K562 (cell line): Measurements from ENCODE around the gene LRP1. TPM values are rescaled to one million over a fixed set of nuclear protein-coding genes. Genes with fewer than 3 reads are reported as not detected.

Source experiments
- ATAC-seq: fragments of 200-7000 bp; cut with Tn5 transposase; 3 replicates; pipeline ENCODE4 v1.9.1; 2020; ENCODE audit warnings: moderate library complexity
- BruUV-seq: library from RNA; stranded (reverse); fragments of 400-500 nt; replicated peaks from 2 replicates; lab custom pipeline; 2021; lab: Mats Ljungman, UMichigan
- CTCF ChIA-PET: fragments of 300-600 bp; formaldehyde crosslinking; extraction: SDS; loops from one replicate; lab custom pipeline; 2021; ENCODE audit warnings: low intra/inter-chr PET ratio; lab: Yijun Ruan, JAX
- POLR2A ChIA-PET: fragments of 300-600, 350-650 bp; sonication (Branson Sonifier 250); formaldehyde crosslinking; extraction: SDS; loops from one replicate; lab custom pipeline; 2021; ENCODE audit warnings: antibody characterized with exemption, inconsistent platforms; lab: Yijun Ruan, JAX
- DNase-seq, 4 experiments: peaks; one replicate each; pipeline versions ENCODE4 v3.0.0 to v3.0.0-alpha.2; 2011 to 2018; ENCODE audit warnings: low spot score in 3 of 4, mixed read lengths in 3 of 4; ENCODE audit errors: extremely low read depth in 1 of 4
- FAIRE-seq: peaks from 2 replicates; lab custom pipeline; 2011; peaks lifted over from hg19 to GRCh38; lab: Jason Lieb, UNC
- H2AFZ ChIP-seq: 2 replicates; pipeline ENCODE4 v1.6.0; 2011; ENCODE audit warnings: low read depth, low read length, control low read depth, inconsistent platforms
- H3K27ac ChIP-seq: fragments of 200-600 bp; 3 replicates; pipeline ENCODE4 v1.8.0; 2011; ENCODE audit warnings: low read depth, mild to moderate bottlenecking, control low read depth, inconsistent platforms, low read length, moderate library complexity, mixed read lengths; ENCODE audit errors: extremely low read depth
- H3K27me3 ChIP-seq, 2 experiments: fragments of 300-600 bp in 1 of 2; 2 replicates in 1 of 2; 3 replicates in 1 of 2; pipeline versions ENCODE4 v1.6.0 to v1.8.0; 2011; ENCODE audit warnings: inconsistent platforms in 2 of 2, low read length in 2 of 2, mild to moderate bottlenecking in 1 of 2, mixed read lengths in 1 of 2, moderate library complexity in 1 of 2; ENCODE audit not compliant: control insufficient read depth in 2 of 2, insufficient read depth in 2 of 2
- H3K36me3 ChIP-seq: fragments of 300-600 bp; 3 replicates; pipeline ENCODE4 v1.8.0; 2011; ENCODE audit warnings: mild to moderate bottlenecking, low read length, inconsistent platforms; ENCODE audit not compliant: control insufficient read depth, insufficient read depth
- H3K4me1 ChIP-seq, 2 experiments: fragments of 200-600 bp in 1 of 2; replicated peaks in 1 of 2; 2 replicates in 1 of 2; 3 replicates in 1 of 2; pipeline versions ENCODE4 v1.5.1 to v1.8.0; 2011; ENCODE audit warnings: inconsistent platforms in 2 of 2, low read length in 2 of 2, mild to moderate bottlenecking in 1 of 2, mixed read lengths in 1 of 2, moderate library complexity in 1 of 2; ENCODE audit not compliant: control insufficient read depth in 2 of 2, insufficient read depth in 2 of 2
- H3K4me2 ChIP-seq: 2 replicates; pipeline ENCODE4 v1.6.1; 2011; ENCODE audit warnings: low read length, control low read depth, inconsistent platforms, mixed read lengths; ENCODE audit not compliant: insufficient read depth
- H3K4me3 ChIP-seq: fragments of 200-600 bp; sonication (generic), shearing (Covaris generic); 2 replicates; pipeline ENCODE4 v1.5.1; 2016; ENCODE audit warnings: control low read depth, inconsistent platforms
- H3K79me2 ChIP-seq: fragments of 200-600 bp; 3 replicates; pipeline ENCODE4 v1.8.0; 2011; ENCODE audit warnings: low read length, inconsistent platforms; ENCODE audit not compliant: control insufficient read depth, insufficient read depth
- H3K9ac ChIP-seq, 2 experiments: 2 replicates each; pipeline versions ENCODE4 v1.6.0 to v1.6.1; 2011; ENCODE audit warnings: low read depth in 2 of 2, low read length in 2 of 2, control low read depth in 1 of 2, inconsistent platforms in 1 of 2, mild to moderate bottlenecking in 1 of 2, mixed read lengths in 1 of 2; ENCODE audit not compliant: insufficient read depth in 1 of 2
- H3K9me1 ChIP-seq: one replicate; pipeline ENCODE4 v1.6.0; 2011; ENCODE audit warnings: inconsistent platforms, mild to moderate bottlenecking, low read length, moderate library complexity; ENCODE audit not compliant: control insufficient read depth, insufficient read depth
- H3K9me3 ChIP-seq: replicated peaks from 2 replicates; pipeline ENCODE4 v1.5.1; 2011; ENCODE audit warnings: low read depth, low read length, inconsistent platforms; ENCODE audit not compliant: control insufficient read depth, insufficient read depth
- H4K20me1 ChIP-seq: replicated peaks from 2 replicates; pipeline ENCODE4 v1.6.1; 2011; ENCODE audit warnings: low read length, inconsistent platforms, mixed read lengths; ENCODE audit not compliant: control insufficient read depth, insufficient read depth
- FOXJ3 ChIP-seq: sonication (generic); formaldehyde crosslinking; IDR thresholded peaks from 2 replicates; pipeline ENCODE4 v1.4.0; 2020; ENCODE audit warnings: mild to moderate bottlenecking, missing genetic modification reagents
- GABPB1 ChIP-seq: sonication (generic); formaldehyde crosslinking; IDR thresholded peaks from 2 replicates; pipeline ENCODE4 v1.8.0; 2022; ENCODE audit warnings: mild to moderate bottlenecking, missing genetic modification reagents
- PHF21A ChIP-seq: fragments of 450-650 bp; IDR thresholded peaks from 2 replicates; pipeline ENCODE4 v1.6.1; 2017; ENCODE audit warnings: low read depth, borderline replicate concordance
- RBM15 ChIP-seq: fragments of 200-400 bp; formaldehyde crosslinking; IDR thresholded peaks from 2 replicates; pipeline ENCODE4 v1.6.1; 2018; ENCODE audit warnings: mild to moderate bottlenecking, low read length, moderate library complexity; ENCODE audit not compliant: insufficient read depth
- SMAD4 ChIP-seq: fragments of 250-450 bp; sonication (Bioruptor Pico); conservative IDR thresholded peaks from 2 replicates; pipeline ENCODE4 v1.8.0; 2021; ENCODE audit warnings: inconsistent platforms, mild to moderate bottlenecking, moderate library complexity
- WGBS: fragments of 100-300 bp; shearing (Covaris generic); methylation state at CpG from one replicate; pipeline ENCODE4 v1.1.6; 2016; ENCODE audit warnings: low coverage, mixed read lengths; ENCODE audit not compliant: insufficient coverage; ENCODE audit errors: missing lambda C conversion rate; 5-methylcytosine and 5-hydroxymethylcytosine counted together
- in situ Hi-C: fragments of 300-500 bp; cut with MboI; formaldehyde crosslinking; loops from 4 replicates; pipeline ENCODE4 v1.15.0; 2018; ENCODE audit warnings: inconsistent platforms, mixed read lengths
- intact Hi-C: fragments of 100-400 bp; cut with micrococcal nuclease; formaldehyde crosslinking; loops from 2 replicates; pipeline ENCODE4 v1.14.2; 2022
- polyA plus RNA-seq, 8 experiments: library from polyadenylated mRNA; depleted of rRNA in 4 of 8; stranded (reverse) in 5 of 8; unstranded in 3 of 8; fragments of >200 nt; fragmentation: Nextera tagmentation in 2 of 8; fragmentation: Illumina TruSeq in 1 of 8; extraction: Ambion mirVana in 2 of 8; extraction: Trizol in 1 of 8; gene quantifications; 2 replicates each; pipeline versions ENCODE4 v1.2.1 to v1.2.3, GENCODE V29; 2011 to 2014; ENCODE audit warnings: inconsistent platforms in 1 of 8, missing spikeins in 1 of 8
- total RNA-seq, 7 experiments: library from RNA; depleted of rRNA in 6 of 7; stranded (reverse); fragments of >200 nt in 6 of 7; fragmentation: Illumina TruSeq in 2 of 7; extraction: Trizol in 2 of 7; gene quantifications; 2 replicates each; pipeline versions ENCODE4 v1.2.1 to v1.2.3, GENCODE V29; 2011 to 2021; ENCODE audit warnings: low replicate concordance in 1 of 7
- TF ChIP-seq, protein P1 (sequence below): fragments of 250-450 bp; sonication (Bioruptor Pico); IDR thresholded peaks from 2 replicates; pipeline ENCODE4 v1.5.0; 2020; ENCODE audit warnings: mild to moderate bottlenecking
- TF ChIP-seq, protein P2 (sequence below): sonication (generic); formaldehyde crosslinking; IDR thresholded peaks from 2 replicates; pipeline ENCODE4 v1.8.1; 2023; ENCODE audit warnings: mild to moderate bottlenecking, missing genetic modification reagents
- TF ChIP-seq, protein P3 (sequence below): fragments of 450-650 bp; conservative IDR thresholded peaks from 2 replicates; pipeline ENCODE4 v1.6.1; 2016; ENCODE audit warnings: missing genetic modification characterization, low read depth, mild to moderate bottlenecking, control low read depth, missing compliant biosample characterization
- TF ChIP-seq, protein P4 (sequence below): fragments of 250-450 bp; sonication (Bioruptor Pico); IDR thresholded peaks from 2 replicates; pipeline ENCODE4 v1.8.0; 2022; ENCODE audit warnings: inconsistent platforms, mild to moderate bottlenecking, moderate library complexity, borderline replicate concordance

Gene LRP1
- total and polyA plus RNA-seq, 9 of the 15 experiments (the other 6 are each of a cell fraction or from before 2014, with no cell fraction given): 0.04 to 0.64 (median 0.19) TPM; not detected in 2

DNA sequence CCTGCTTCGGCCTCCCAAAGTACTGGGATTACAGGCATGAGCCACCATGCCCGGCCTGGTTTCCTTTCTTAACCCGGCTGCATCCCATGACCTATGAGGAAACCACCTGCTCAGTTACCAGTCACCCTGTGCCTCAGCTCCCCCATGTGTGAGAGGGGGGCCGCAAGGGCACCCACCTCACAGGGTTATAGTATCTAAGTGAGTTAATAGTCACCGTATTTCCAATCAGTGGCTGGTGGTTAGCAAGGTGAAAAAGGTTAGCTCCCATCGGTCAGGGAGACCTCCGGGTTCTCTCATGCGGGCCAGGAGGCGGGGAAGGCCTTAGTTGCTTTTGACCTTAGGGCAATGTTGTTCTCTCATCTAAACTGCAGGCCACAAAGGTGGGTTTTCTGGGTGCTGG, 6.7 kb downstream of the LRP1 start (continued):
- TF ChIP-seq, protein P1, sequence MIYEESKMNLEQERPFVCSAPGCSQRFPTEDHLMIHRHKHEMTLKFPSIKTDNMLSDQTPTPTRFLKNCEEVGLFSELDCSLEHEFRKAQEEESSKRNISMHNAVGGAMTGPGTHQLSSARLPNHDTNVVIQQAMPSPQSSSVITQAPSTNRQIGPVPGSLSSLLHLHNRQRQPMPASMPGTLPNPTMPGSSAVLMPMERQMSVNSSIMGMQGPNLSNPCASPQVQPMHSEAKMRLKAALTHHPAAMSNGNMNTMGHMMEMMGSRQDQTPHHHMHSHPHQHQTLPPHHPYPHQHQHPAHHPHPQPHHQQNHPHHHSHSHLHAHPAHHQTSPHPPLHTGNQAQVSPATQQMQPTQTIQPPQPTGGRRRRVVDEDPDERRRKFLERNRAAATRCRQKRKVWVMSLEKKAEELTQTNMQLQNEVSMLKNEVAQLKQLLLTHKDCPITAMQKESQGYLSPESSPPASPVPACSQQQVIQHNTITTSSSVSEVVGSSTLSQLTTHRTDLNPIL: no peak

DNA sequence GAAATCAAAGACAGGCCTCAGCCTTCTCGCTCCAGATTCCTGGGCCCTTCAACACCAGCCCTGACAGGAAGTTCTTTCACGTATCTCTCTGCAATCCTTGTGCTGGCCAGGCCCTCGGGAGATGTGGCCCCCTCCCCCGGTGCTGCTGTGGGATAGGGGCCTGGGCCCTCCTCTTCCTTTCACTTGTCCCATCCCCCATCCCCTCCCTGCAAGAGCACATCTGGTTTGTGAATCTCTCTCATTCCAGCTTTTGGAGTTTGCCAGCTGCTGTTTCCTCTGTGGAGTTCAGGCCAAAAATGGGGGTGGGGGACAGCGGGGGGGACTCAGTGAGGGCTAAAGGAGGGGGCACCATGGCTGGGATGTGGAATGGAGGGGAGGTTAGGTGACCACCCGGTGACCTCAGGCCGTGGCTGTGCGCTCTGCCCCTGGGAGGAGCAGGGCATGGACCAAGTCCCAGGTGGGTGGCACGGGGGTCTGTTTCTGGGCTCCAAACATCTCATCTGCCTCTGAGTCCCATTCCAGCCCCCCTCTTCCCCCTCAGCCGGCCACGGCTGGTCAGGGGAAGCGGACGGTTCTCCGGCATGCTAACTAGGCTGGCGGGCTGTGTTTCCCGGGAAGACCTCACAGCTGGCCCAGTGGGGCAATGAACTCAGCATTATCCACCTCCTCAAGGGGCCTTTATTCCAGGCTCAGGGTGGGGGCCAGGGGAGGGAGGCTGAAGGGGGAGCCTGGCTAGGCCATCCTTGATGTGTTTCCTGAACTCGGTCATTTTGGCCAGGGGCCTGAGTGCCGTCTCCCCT, 7.4 kb downstream of the LRP1 start:
- H3K4me3 ChIP-seq: no peak overlapping the region
- in situ Hi-C loops (no loop called here), intact Hi-C loops (no loop called here)
- no peaks in the 10 kb centered on the region for H3K79me2 ChIP-seq
- H3K4me1 ChIP-seq: peaks cover 24 to 29% of the 10 kb centered on the region in 2 experiments
- WGBS: 45% methylated on average over 10 of the region's 18 CpGs
- H3K9me3 ChIP-seq: no peaks in the 10 kb centered on the region
- ChIA-PET POLR2A (interaction anchor here (0.6 kb wide), 1 partner anchor 13 kb away, joined by 5 read pairs; no protein-coding TSS in a partner anchor), CTCF (no interaction called here)
- no peaks in the 10 kb centered on the region for H3K36me3 ChIP-seq
- no peak for DNase-seq
- no peak overlapping the region for H3K27ac ChIP-seq
- peak overlapping the region in 1 of 2 experiments; percentile 46; a peak in 1 of 4 replicates for H3K9ac ChIP-seq
- no peak overlapping the region for H3K4me2 ChIP-seq
- no peaks in the 10 kb centered on the region for H3K9me1 ChIP-seq
- H4K20me1 ChIP-seq: no peaks in the 10 kb centered on the region
- H2AFZ ChIP-seq: 0 out of 2 replicates have a peak overlapping the region, but pooled peaks have one; percentile 16
- no TSS peak for BruUV-seq
- ATAC-seq: no peak
- no peak for FAIRE-seq
- no peaks in the 10 kb centered on the region for H3K27me3 ChIP-seq
- TF ChIP-seq, protein P2, sequence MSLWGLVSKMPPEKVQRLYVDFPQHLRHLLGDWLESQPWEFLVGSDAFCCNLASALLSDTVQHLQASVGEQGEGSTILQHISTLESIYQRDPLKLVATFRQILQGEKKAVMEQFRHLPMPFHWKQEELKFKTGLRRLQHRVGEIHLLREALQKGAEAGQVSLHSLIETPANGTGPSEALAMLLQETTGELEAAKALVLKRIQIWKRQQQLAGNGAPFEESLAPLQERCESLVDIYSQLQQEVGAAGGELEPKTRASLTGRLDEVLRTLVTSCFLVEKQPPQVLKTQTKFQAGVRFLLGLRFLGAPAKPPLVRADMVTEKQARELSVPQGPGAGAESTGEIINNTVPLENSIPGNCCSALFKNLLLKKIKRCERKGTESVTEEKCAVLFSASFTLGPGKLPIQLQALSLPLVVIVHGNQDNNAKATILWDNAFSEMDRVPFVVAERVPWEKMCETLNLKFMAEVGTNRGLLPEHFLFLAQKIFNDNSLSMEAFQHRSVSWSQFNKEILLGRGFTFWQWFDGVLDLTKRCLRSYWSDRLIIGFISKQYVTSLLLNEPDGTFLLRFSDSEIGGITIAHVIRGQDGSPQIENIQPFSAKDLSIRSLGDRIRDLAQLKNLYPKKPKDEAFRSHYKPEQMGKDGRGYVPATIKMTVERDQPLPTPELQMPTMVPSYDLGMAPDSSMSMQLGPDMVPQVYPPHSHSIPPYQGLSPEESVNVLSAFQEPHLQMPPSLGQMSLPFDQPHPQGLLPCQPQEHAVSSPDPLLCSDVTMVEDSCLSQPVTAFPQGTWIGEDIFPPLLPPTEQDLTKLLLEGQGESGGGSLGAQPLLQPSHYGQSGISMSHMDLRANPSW (CRISPR knock-in tag): no peak
- TF ChIP-seq PHF21A: no peak
- TF ChIP-seq, protein P3, sequence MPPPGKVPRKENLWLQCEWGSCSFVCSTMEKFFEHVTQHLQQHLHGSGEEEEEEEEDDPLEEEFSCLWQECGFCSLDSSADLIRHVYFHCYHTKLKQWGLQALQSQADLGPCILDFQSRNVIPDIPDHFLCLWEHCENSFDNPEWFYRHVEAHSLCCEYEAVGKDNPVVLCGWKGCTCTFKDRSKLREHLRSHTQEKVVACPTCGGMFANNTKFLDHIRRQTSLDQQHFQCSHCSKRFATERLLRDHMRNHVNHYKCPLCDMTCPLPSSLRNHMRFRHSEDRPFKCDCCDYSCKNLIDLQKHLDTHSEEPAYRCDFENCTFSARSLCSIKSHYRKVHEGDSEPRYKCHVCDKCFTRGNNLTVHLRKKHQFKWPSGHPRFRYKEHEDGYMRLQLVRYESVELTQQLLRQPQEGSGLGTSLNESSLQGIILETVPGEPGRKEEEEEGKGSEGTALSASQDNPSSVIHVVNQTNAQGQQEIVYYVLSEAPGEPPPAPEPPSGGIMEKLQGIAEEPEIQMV: no peak
- no peak for TF ChIP-seq SMAD4 (CRISPR knock-in tag)
- TF ChIP-seq, protein P4, sequence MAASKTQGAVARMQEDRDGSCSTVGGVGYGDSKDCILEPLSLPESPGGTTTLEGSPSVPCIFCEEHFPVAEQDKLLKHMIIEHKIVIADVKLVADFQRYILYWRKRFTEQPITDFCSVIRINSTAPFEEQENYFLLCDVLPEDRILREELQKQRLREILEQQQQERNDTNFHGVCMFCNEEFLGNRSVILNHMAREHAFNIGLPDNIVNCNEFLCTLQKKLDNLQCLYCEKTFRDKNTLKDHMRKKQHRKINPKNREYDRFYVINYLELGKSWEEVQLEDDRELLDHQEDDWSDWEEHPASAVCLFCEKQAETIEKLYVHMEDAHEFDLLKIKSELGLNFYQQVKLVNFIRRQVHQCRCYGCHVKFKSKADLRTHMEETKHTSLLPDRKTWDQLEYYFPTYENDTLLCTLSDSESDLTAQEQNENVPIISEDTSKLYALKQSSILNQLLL (CRISPR knock-in tag): no peak
- no peak for TF ChIP-seq GABPB1
- no peak for TF ChIP-seq FOXJ3 (CRISPR knock-in tag)
- no peak for TF ChIP-seq RBM15
